Measurements from ENCODE around the gene ORMDL2.
A peak's percentile ranks its signal among the peaks of the same experiment; 100 is the strongest.

ORMDL2 gene

GRCh38 chr12:55829967-55830600 lies 12.2 kb downstream of the ORMDL2 start:
- TF ChIP-seq CTCF (IDR thresholded peaks at IDR 0.05; ENCODE audit: low read length) (no peak), EZH2 (IDR thresholded peaks at IDR 0.05; ENCODE audit: borderline replicate concordance, low read length) (no peak)
- H3K4me2 ChIP-seq (ENCODE audit: low read length) = peak overlapping the region; percentile 96
- H3K4me3 ChIP-seq (ENCODE audit: low read depth, low read length, poor library complexity, severe bottlenecking) = peak overlapping the region; percentile 82
- peaks cover 6% of the 10 kb centered on the region for H3K79me2 ChIP-seq (ENCODE audit: insufficient read depth, low read length)
- H2AFZ ChIP-seq (ENCODE audit: low read length) = peak overlapping the region; percentile 13; the same call in 1 of the 2 replicates
- peaks cover 51% of the 10 kb centered on the region for H3K4me1 ChIP-seq (ENCODE audit: insufficient read depth, low read length, severe bottlenecking)
- H3K9me2 ChIP-seq (ENCODE audit: low read depth, low read length) = no peaks in the 10 kb centered on the region
- H3K27ac ChIP-seq (ENCODE audit: low read depth, low read length, poor library complexity, severe bottlenecking) = peak overlapping the region; percentile 56
- H3F3A ChIP-seq (ENCODE audit: insufficient read depth, low read length) = peaks cover 5% of the 10 kb centered on the region; the same call in 1 of the 2 replicates
- H4K20me1 ChIP-seq (ENCODE audit: insufficient read depth, low read length) = no peaks in the 10 kb centered on the region
- H3K9ac ChIP-seq (ENCODE audit: low read length) = peak overlapping the region; percentile 80
- H3K27me3 ChIP-seq (ENCODE audit: insufficient read depth, low read length) = no peaks in the 10 kb centered on the region
- no peaks in the 10 kb centered on the region for H3K9me3 ChIP-seq (ENCODE audit: low read length)
- peaks cover 13% of the 10 kb centered on the region; the same call in 1 of the 2 replicates for H3K36me3 ChIP-seq (ENCODE audit: insufficient read depth, low read length)

GRCh38 chr12:55830601-55831446 lies 13.0 kb downstream of the ORMDL2 start:
- H3K4me1 ChIP-seq (ENCODE audit: insufficient read depth, low read length, severe bottlenecking) = peaks cover 44% of the 10 kb centered on the region
- H3K4me3 ChIP-seq (ENCODE audit: low read depth, low read length, poor library complexity, severe bottlenecking) = peak overlapping the region; percentile 82
- TF ChIP-seq EZH2 (IDR thresholded peaks at IDR 0.05; ENCODE audit: borderline replicate concordance, low read length) = no peak
- no peak for TF ChIP-seq CTCF (IDR thresholded peaks at IDR 0.05; ENCODE audit: low read length)
- peaks cover 6% of the 10 kb centered on the region for H3K79me2 ChIP-seq (ENCODE audit: insufficient read depth, low read length)
- H3K9me2 ChIP-seq (ENCODE audit: low read depth, low read length) = no peaks in the 10 kb centered on the region
- peaks cover 12% of the 10 kb centered on the region; the same call in 1 of the 2 replicates for H3K36me3 ChIP-seq (ENCODE audit: insufficient read depth, low read length)
- H3K9me3 ChIP-seq (ENCODE audit: low read length) = no peaks in the 10 kb centered on the region
- no peaks in the 10 kb centered on the region for H4K20me1 ChIP-seq (ENCODE audit: insufficient read depth, low read length)
- H2AFZ ChIP-seq (ENCODE audit: low read length) = no peak overlapping the region
- H3F3A ChIP-seq (ENCODE audit: insufficient read depth, low read length) = peaks cover 3% of the 10 kb centered on the region; the same call in 1 of the 2 replicates
- peak overlapping the region; percentile 80 for H3K9ac ChIP-seq (ENCODE audit: low read length)
- H3K4me2 ChIP-seq (ENCODE audit: low read length) = peak overlapping the region; percentile 96
- peak overlapping the region; percentile 56 for H3K27ac ChIP-seq (ENCODE audit: low read depth, low read length, poor library complexity, severe bottlenecking)
- no peaks in the 10 kb centered on the region for H3K27me3 ChIP-seq (ENCODE audit: insufficient read depth, low read length)

- Histone ChIP-seq H3K9me3 (ENCODE audit: low read length) (no peaks in the 10 kb centered on the region), H2AFZ (ENCODE audit: low read length) (no peak overlapping the region), H3F3A (ENCODE audit: insufficient read depth, low read length) (no peaks in the 10 kb centered on the region), H3K9ac (ENCODE audit: low read length) (peak overlapping the region; percentile 80; the same call in 1 of the 2 replicates), H3K9me2 (ENCODE audit: low read depth, low read length) (no peaks in the 10 kb centered on the region), H3K27me3 (ENCODE audit: insufficient read depth, low read length) (no peaks in the 10 kb centered on the region), H4K20me1 (ENCODE audit: insufficient read depth, low read length) (no peaks in the 10 kb centered on the region), H3K4me2 (ENCODE audit: low read length) (peak overlapping the region; percentile 96), H3K4me3 (ENCODE audit: low read depth, low read length, poor library complexity, severe bottlenecking) (peak overlapping the region; percentile 82), H3K4me1 (ENCODE audit: insufficient read depth, low read length, severe bottlenecking) (peaks cover 38% of the 10 kb centered on the region), H3K27ac (ENCODE audit: low read depth, low read length, poor library complexity, severe bottlenecking) (no peak overlapping the region), H3K79me2 (ENCODE audit: insufficient read depth, low read length) (peaks cover 6% of the 10 kb centered on the region), H3K36me3 (ENCODE audit: insufficient read depth, low read length) (peaks cover 10% of the 10 kb centered on the region; the same call in 1 of the 2 replicates)
- no peak for TF ChIP-seq CTCF (IDR thresholded peaks at IDR 0.05; ENCODE audit: low read length)
- TF ChIP-seq EZH2 (IDR thresholded peaks at IDR 0.05; ENCODE audit: borderline replicate concordance, low read length) = no peak
These were observed 13.6 kb downstream of the ORMDL2 start for GRCh38 chr12:55831447-55831815.

Data from OCI-LY1 (cell line).